Right atrium auricular region (tissue), 2 donors: ENCODE data around the gene CBR3. TPM values are rescaled to one million over a fixed set of nuclear protein-coding genes. Genes with fewer than 3 reads are reported as not detected.

Source experiments
- DNase-seq: peaks from one replicate; pipeline ENCODE4 v3.0.0-alpha.2; 2019; ENCODE audit warnings: low spot score
- H3K27ac ChIP-seq, 2 donors: fragments of 200-600 bp; sonication (generic); 1 replicate in 1 of 2; 2 replicates in 1 of 2; pipeline ENCODE4 v1.5.1; 2016 to 2019
- H3K27me3 ChIP-seq, 2 donors: fragments of 200-600 bp; sonication (generic); one replicate each; pipeline versions ENCODE4 v1.5.1 to v1.6.0; 2017 to 2019
- H3K36me3 ChIP-seq: fragments of 200-600 bp; sonication (generic); one replicate; pipeline ENCODE4 v1.5.1; 2016
- H3K4me1 ChIP-seq, 2 donors: fragments of 200-600 bp; sonication (generic); one replicate each; pipeline versions ENCODE4 v1.5.1 to v1.6.0; 2017 to 2019
- H3K4me3 ChIP-seq, 2 donors: fragments of 200-600 bp; sonication (generic); 1 replicate in 1 of 2; 2 replicates in 1 of 2; pipeline ENCODE4 v1.5.1; 2017 to 2019; ENCODE audit warnings: mild to moderate bottlenecking in 1 of 2, moderate library complexity in 1 of 2
- H3K9me3 ChIP-seq, 2 donors: fragments of 200-600 bp; sonication (generic); one replicate each; pipeline ENCODE4 v1.5.1; 2019
- CTCF ChIP-seq, 2 donors: fragments of 200-600 bp; sonication (generic); IDR thresholded peaks; one replicate each; pipeline ENCODE4 v1.5.1; 2019; ENCODE audit warnings: antibody characterized with exemption in 2 of 2
- total RNA-seq, 2 donors: library from RNA; depleted of rRNA; stranded (reverse); fragments of >200 nt; gene quantifications; one replicate each; pipeline ENCODE4 v1.1.0, GENCODE V29; 2016

The CBR3 gene
- total RNA-seq, 2 donors from 2014 or later: 1.8 to 8.2 TPM

- H3K27me3 ChIP-seq: no peaks in the 10 kb centered on the region
- no peak for DNase-seq
- H3K27ac ChIP-seq: no peak overlapping the region
- H3K4me3 ChIP-seq: no peak overlapping the region
- H3K9me3 ChIP-seq: no peaks in the 10 kb centered on the region
- TF ChIP-seq CTCF (IDR thresholded peaks at IDR 0.05): no peak
- no peaks in the 10 kb centered on the region for H3K36me3 ChIP-seq
- H3K4me1 ChIP-seq: no peaks in the 10 kb centered on the region
Measured at GRCh38 chr21:36180963-36181362, 46.1 kb downstream of the CBR3 start.

- TF ChIP-seq CTCF (IDR thresholded peaks at IDR 0.05): no peak
Measured at GRCh38 chr21:36183144-36183795, 48.4 kb downstream of the CBR3 start.

GRCh38 chr21:36184545-36184944, 49.7 kb downstream of the CBR3 start:
- Histone ChIP-seq H3K27me3 (no peaks in the 10 kb centered on the region), H3K4me3 (no peak overlapping the region), H3K9me3 (no peaks in the 10 kb centered on the region), H3K36me3 (no peaks in the 10 kb centered on the region), H3K27ac (no peak overlapping the region), H3K4me1 (peaks cover 0 to 21% of the 10 kb centered on the region in 2 donors)
- DNase-seq: no peak
- no peak for TF ChIP-seq CTCF (IDR thresholded peaks at IDR 0.05)

More at GRCh38 chr21:36183144-36183795, 48.4 kb downstream of the CBR3 start:
- Histone ChIP-seq H3K27ac (no peak overlapping the region), H3K36me3 (no peaks in the 10 kb centered on the region), H3K4me1 (peaks cover 0 to 9% of the 10 kb centered on the region in 2 donors), H3K4me3 (no peak overlapping the region), H3K27me3 (no peaks in the 10 kb centered on the region), H3K9me3 (no peaks in the 10 kb centered on the region)
- DNase-seq: no peak

- Histone ChIP-seq H3K27me3 (no peaks in the 10 kb centered on the region), H3K36me3 (no peaks in the 10 kb centered on the region), H3K4me1 (peaks cover 0 to 21% of the 10 kb centered on the region in 2 donors), H3K9me3 (no peaks in the 10 kb centered on the region), H3K27ac (no peak overlapping the region), H3K4me3 (no peak overlapping the region)
- TF ChIP-seq CTCF (IDR thresholded peaks at IDR 0.05): no peak
- no peak for DNase-seq
Measured at GRCh38 chr21:36185523-36185922, 50.6 kb downstream of the CBR3 start.

- H3K36me3 ChIP-seq: no peaks in the 10 kb centered on the region
- no peak for TF ChIP-seq CTCF (IDR thresholded peaks at IDR 0.05)
- no peak for DNase-seq
- no peaks in the 10 kb centered on the region for H3K27me3 ChIP-seq
- peaks cover 0 to 21% of the 10 kb centered on the region in 2 donors for H3K4me1 ChIP-seq
- H3K9me3 ChIP-seq: no peaks in the 10 kb centered on the region
- no peak overlapping the region for H3K27ac ChIP-seq
- no peak overlapping the region for H3K4me3 ChIP-seq
Measured at GRCh38 chr21:36186081-36186480, 51.2 kb downstream of the CBR3 start.
